Stimulated activated CD8-positive, alpha-beta memory T cell treated with anti-CD3 and anti-CD28 coated beads, Interleukin-12 subunit alpha, Interleukin-12 subunit beta, amount 100 ng/mL, for 24 hours (primary cell): ENCODE measurements around the gene ABHD12.

Experiments
- DNase-seq: peaks from one replicate; pipeline ENCODE4 v3.0.0-alpha.2; 2020; ENCODE audit errors: extremely low read depth

The ABHD12 gene

GRCh38 chr20:25257130-25257529, 133.5 kb downstream of the ABHD12 start:
- no peak for DNase-seq

GRCh38 chr20:25256226-25256859, 134.3 kb downstream of the ABHD12 start:
- no peak for DNase-seq

GRCh38 chr20:25254986-25255680, 135.5 kb downstream of the ABHD12 start:
- DNase-seq = no peak

GRCh38 chr20:25254571-25254970, 136.1 kb downstream of the ABHD12 start:
- no peak for DNase-seq

GRCh38 chr20:25253606-25254275, 136.9 kb downstream of the ABHD12 start:
- DNase-seq = no peak

- no peak for DNase-seq
These were observed 137.8 kb downstream of the ABHD12 start for GRCh38 chr20:25252686-25253421.

GRCh38 chr20:25252230-25252651, 138.4 kb downstream of the ABHD12 start:
- DNase-seq = no peak

GRCh38 chr20:25251558-25251957, 139.1 kb downstream of the ABHD12 start:
- no peak for DNase-seq

GRCh38 chr20:25251019-25251418, 139.6 kb downstream of the ABHD12 start:
- no peak for DNase-seq

- DNase-seq = no peak
These were observed 140.1 kb downstream of the ABHD12 start for GRCh38 chr20:25250508-25250907.
